GM12872 (cell line): ENCODE results near the gene STN1.

Source experiments
- TF ChIP-seq, protein P1 (sequence below): IDR thresholded peaks from 3 replicates; pipeline ENCODE4 v1.5.1; 2011; ENCODE audit warnings: low read depth, mild to moderate bottlenecking, low read length, moderate library complexity; ENCODE audit not compliant: insufficient read depth

Gene STN1

DNA sequence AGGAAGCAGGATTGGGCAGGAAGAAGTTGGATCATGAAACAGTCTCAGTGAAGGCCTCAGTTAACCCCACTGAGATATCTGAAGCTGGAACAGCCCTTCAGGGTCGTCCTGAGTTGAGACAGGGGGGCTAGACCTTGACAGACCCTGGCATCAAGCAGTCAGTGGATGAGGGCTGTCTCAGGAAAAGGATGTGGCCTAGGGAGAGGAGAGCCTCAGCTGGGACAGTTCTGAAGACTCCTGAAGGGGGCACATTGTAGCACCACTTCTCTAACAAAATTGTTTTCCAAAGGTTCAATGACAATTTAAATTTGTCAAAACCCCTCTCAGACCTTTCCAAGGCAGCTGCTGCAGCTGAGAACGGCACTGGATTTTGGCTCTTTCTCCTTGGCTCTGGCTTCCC is 33.2 kb upstream of the STN1 start:
- TF ChIP-seq, protein P1, sequence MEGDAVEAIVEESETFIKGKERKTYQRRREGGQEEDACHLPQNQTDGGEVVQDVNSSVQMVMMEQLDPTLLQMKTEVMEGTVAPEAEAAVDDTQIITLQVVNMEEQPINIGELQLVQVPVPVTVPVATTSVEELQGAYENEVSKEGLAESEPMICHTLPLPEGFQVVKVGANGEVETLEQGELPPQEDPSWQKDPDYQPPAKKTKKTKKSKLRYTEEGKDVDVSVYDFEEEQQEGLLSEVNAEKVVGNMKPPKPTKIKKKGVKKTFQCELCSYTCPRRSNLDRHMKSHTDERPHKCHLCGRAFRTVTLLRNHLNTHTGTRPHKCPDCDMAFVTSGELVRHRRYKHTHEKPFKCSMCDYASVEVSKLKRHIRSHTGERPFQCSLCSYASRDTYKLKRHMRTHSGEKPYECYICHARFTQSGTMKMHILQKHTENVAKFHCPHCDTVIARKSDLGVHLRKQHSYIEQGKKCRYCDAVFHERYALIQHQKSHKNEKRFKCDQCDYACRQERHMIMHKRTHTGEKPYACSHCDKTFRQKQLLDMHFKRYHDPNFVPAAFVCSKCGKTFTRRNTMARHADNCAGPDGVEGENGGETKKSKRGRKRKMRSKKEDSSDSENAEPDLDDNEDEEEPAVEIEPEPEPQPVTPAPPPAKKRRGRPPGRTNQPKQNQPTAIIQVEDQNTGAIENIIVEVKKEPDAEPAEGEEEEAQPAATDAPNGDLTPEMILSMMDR, result no peak

DNA sequence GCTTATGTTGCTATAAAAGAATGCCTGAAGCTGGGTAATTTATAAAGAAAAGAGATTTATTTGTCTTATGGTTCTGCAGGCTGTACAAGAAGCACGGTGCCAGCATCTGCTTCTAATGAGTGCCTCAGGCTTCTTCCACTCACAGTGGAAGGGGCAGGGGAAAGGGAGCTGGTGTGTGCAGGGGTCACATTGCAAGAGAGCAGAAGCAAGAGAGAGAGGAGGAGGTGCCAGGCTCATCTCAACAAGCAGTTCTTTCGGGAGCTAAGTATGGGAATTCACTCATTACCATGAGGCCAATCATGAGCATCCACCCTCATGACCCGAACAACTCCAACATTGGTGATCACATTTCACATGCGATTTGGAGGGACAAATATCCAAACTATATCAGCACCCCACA is 31.7 kb upstream of the STN1 start:
- TF ChIP-seq, protein P1, result no peak

DNA sequence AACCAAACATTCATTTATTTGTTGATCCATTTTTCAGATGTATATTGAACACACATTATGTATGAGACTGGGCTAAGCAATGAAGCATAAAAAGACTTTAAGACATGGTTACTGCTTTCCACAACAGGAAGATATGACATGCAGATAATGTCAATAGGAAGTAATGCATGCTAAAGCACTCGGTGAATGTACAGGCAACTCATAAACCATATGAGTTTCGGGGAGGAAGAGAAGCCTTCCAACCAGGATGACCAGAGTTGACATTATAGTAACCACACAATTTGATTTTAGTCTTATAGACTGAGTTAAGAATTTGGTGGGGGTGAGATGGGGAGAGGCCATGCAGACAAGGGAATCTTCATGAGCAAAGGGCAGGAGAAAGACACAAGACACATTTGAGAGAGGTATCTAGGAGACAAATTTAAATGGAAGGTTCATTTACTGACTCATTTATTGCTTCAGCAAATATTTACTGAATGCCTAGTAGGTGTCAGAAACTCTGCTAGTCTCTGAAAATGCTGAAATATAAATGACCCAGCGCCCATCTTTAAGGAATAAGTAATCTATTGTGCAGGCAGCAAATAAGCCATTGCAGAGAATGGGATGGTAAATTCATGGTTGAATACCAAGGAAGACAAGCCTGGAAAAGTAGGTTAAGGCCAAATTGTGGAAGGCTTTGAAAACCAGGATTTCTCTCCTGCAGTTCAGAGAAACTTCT is 30.0 kb upstream of the STN1 start:
- TF ChIP-seq, protein P1, result no peak

DNA sequence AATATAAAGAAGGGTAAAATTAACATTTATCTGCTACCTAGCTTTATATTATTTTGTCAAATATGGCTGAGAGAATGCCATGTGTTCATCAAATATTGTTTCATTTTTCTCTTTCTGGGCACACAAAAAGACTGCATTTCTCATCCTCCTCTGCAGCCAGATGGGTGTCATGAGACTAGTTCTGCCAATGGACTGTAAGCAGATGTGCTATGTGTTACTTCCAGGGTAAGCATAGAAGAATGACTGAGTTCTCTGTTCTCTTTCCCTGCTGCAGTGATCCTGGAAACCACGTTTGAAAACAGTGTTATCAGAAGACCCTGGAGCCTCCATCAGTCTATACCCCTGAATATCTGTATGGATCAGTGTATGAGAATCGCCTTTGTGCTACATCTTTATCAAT is 24.9 kb upstream of the STN1 start:
- TF ChIP-seq, protein P1, result no peak

DNA sequence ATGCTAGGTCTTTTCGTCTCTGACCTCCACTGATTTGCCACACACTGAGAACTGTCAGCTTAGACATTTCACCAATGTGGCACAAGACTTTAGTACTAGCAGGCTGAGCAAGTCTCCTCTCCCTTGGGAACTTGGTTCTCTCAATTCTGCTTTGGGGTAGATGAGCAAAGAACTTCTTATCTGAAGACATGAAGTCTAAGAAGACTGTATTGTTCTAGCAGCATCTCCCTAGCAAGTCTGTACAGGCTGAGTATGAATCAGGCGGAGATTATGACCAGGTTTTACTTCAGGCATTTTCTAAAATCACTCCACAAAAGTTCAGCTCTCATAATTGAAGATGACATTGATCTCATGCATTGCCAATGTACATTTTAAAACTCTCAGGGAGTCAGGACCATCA is 23.8 kb upstream of the STN1 start:
- TF ChIP-seq, protein P1, result no peak

DNA sequence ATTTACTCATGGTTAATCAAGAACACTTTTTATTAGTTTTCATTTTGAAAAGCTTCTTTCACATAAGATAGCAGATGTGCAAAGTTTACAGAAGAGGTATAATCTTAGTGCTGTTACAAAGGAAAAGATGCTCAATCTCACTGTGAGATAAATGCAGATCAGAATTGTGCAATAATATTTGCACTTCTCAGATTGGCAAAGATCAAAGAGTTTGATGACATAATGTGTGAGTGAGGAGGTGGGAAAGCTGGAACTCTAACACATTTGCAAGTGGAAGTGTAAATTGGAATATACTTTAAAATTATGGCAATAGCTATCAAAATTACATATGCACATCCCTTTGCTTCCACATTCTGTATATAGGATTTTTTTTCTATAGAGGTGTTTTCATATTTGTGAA is 21.5 kb upstream of the STN1 start:
- TF ChIP-seq, protein P1, result no peak

DNA sequence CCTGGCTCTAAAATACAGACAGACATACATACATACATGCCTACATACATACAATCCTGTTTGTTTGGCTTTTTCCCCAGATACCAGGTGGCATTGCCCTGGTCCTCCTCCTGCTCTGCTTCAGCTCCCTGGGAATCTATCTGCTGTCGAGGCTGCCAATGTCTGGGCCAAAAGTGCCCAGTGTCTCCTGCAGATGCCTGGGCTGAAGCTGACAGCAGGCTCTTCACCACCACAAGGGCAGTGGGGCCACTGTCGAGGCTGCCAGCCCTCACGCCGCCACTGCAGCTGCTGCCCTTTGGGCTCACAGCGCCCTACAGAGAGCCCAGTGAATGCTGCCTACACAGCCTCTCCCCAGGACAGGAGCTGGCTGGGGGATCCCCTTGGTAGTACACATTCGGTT is 18.0 kb upstream of the STN1 start:
- TF ChIP-seq, protein P1, result no peak
